Adrenal gland (tissue), 5 donors: Measurements from ENCODE around the gene CTRB2.

Source experiments
- POLR2A ChIP-seq, 2 donors: fragments of 450-650 bp; IDR thresholded peaks; one replicate each; pipeline ENCODE4 v1.6.1; 2017; ENCODE audit warnings: antibody characterized with exemption in 2 of 2, mild to moderate bottlenecking in 2 of 2, moderate library complexity in 1 of 2
- TF ChIP-seq, protein P1 (sequence below), 6 experiments: fragments of 450-650 bp in 4 of 6; fragments of 200-600 bp in 2 of 6; sonication (generic) in 1 of 6; IDR thresholded peaks; 1 replicate in 5 of 6; 2 replicates in 1 of 6; pipeline versions ENCODE4 v1.5.1 to v1.8.0; 2016 to 2021; ENCODE audit warnings: antibody characterized with exemption in 6 of 6, mild to moderate bottlenecking in 2 of 6, moderate library complexity in 1 of 6
- donor health status: DM: no; HTN: no; CAD: no.

DNA sequence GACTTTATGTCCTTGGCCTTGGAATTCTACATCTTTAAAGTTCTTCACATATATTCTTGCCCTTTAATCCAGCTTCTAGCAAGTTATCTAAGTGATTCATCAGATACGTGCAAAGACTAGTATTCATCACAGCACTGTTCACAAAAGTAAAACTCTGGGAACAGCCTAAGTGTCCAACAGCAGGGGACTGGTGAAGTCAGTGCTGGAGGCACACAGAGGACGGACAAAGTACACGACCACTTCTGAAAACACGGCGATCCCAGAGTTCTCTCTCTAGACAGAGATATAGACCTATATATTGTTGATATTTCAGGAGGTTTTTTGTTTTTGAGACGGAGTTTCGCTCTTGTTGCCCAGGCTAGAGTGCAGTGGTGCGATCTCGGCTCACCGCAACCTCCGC is 24.6 kb upstream of the CTRB2 start:
- TF ChIP-seq, protein P1, sequence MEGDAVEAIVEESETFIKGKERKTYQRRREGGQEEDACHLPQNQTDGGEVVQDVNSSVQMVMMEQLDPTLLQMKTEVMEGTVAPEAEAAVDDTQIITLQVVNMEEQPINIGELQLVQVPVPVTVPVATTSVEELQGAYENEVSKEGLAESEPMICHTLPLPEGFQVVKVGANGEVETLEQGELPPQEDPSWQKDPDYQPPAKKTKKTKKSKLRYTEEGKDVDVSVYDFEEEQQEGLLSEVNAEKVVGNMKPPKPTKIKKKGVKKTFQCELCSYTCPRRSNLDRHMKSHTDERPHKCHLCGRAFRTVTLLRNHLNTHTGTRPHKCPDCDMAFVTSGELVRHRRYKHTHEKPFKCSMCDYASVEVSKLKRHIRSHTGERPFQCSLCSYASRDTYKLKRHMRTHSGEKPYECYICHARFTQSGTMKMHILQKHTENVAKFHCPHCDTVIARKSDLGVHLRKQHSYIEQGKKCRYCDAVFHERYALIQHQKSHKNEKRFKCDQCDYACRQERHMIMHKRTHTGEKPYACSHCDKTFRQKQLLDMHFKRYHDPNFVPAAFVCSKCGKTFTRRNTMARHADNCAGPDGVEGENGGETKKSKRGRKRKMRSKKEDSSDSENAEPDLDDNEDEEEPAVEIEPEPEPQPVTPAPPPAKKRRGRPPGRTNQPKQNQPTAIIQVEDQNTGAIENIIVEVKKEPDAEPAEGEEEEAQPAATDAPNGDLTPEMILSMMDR (IDR thresholded peaks at IDR 0.05), result no peak
- TF ChIP-seq POLR2A (IDR thresholded peaks at IDR 0.05), result no peak
